Measurements from ENCODE around the gene NCAPD2. TPM values are rescaled to one million over a fixed set of nuclear protein-coding genes. Genes with fewer than 3 reads are reported as not detected.

The NCAPD2 gene
- total RNA-seq, 3 donors from 2014 or later = 21.6 to 66.7 (median 53.9) TPM

DNA sequence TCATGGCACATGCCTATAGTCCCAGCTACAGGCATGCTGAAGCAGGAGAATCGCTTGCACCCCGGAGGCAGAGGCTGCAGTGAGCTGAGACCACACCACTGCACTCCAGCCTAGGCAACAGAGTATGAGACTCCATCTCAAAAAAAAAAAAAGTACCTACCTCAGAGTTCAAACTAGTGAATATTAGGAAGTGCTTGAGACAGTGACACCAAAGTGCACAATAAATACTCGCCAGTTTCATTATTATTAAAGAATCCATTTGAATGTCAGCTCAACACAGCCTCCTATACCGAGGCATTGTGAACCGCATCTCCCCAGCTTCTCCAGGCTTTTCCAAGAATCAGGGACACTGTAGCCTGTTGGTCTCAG is 45.4 kb downstream of the NCAPD2 start:
- H3K27ac ChIP-seq = no peak overlapping the region
- peaks cover 6 to 18% of the 10 kb centered on the region in 2 donors for H3K4me1 ChIP-seq
- TF ChIP-seq, protein P1, sequence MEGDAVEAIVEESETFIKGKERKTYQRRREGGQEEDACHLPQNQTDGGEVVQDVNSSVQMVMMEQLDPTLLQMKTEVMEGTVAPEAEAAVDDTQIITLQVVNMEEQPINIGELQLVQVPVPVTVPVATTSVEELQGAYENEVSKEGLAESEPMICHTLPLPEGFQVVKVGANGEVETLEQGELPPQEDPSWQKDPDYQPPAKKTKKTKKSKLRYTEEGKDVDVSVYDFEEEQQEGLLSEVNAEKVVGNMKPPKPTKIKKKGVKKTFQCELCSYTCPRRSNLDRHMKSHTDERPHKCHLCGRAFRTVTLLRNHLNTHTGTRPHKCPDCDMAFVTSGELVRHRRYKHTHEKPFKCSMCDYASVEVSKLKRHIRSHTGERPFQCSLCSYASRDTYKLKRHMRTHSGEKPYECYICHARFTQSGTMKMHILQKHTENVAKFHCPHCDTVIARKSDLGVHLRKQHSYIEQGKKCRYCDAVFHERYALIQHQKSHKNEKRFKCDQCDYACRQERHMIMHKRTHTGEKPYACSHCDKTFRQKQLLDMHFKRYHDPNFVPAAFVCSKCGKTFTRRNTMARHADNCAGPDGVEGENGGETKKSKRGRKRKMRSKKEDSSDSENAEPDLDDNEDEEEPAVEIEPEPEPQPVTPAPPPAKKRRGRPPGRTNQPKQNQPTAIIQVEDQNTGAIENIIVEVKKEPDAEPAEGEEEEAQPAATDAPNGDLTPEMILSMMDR (IDR thresholded peaks at IDR 0.05) = no peak
- TF ChIP-seq POLR2A (IDR thresholded peaks at IDR 0.05) = no peak
- no peak for TF ChIP-seq POLR2AphosphoS5 (IDR thresholded peaks at IDR 0.05)
- DNase-seq (ENCODE audit: low spot score in 2 of 2) = no peak
- H3K4me3 ChIP-seq = no peak overlapping the region
- no peaks in the 10 kb centered on the region for H3K27me3 ChIP-seq
- intact Hi-C loops (cut with DNase I; ENCODE audit: low total_unique reads) = loop anchor here (10.0 kb wide), 1 partner anchor 114 kb away; no protein-coding TSS in a partner anchor
- no peaks in the 10 kb centered on the region for H3K9me3 ChIP-seq
- no peaks in the 10 kb centered on the region for H3K36me3 ChIP-seq

DNA sequence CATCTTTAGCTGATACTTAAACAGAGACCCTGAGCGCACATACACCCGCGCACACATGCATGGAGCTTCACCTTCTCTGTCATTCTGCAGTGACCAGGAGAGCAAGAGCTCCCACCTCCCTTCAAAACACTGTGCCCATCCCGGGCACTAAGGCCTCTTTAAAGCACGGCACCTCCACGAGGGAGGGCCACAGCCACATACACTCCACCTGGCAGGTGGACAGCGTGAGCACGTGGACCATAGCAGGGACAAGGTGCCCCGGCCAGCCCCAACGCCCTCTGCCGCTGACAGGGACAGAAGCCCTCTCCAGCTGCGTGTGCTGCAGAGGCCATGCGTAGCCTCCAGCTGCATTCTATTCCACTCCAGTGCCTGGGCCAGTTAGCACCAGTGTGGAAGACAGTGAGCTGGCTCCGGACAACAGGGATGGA is 45.8 kb downstream of the NCAPD2 start:
- Histone ChIP-seq H3K27me3 (no peaks in the 10 kb centered on the region), H3K27ac (peak overlapping the region; percentile 71 to 81), H3K4me3 (no peak overlapping the region), H3K9me3 (no peaks in the 10 kb centered on the region), H3K4me1 (peaks cover 6 to 18% of the 10 kb centered on the region in 2 donors), H3K36me3 (no peaks in the 10 kb centered on the region)
- TF ChIP-seq POLR2A (IDR thresholded peaks at IDR 0.05) = no peak
- TF ChIP-seq, protein P1 (IDR thresholded peaks at IDR 0.05) = no peak
- no peak for TF ChIP-seq POLR2AphosphoS5 (IDR thresholded peaks at IDR 0.05)
- intact Hi-C loops (cut with DNase I; ENCODE audit: low total_unique reads) = loop anchor here (10.0 kb wide), 1 partner anchor 115 kb away; no protein-coding TSS in a partner anchor
- DNase-seq (ENCODE audit: low spot score in 2 of 2) = no peak

DNA sequence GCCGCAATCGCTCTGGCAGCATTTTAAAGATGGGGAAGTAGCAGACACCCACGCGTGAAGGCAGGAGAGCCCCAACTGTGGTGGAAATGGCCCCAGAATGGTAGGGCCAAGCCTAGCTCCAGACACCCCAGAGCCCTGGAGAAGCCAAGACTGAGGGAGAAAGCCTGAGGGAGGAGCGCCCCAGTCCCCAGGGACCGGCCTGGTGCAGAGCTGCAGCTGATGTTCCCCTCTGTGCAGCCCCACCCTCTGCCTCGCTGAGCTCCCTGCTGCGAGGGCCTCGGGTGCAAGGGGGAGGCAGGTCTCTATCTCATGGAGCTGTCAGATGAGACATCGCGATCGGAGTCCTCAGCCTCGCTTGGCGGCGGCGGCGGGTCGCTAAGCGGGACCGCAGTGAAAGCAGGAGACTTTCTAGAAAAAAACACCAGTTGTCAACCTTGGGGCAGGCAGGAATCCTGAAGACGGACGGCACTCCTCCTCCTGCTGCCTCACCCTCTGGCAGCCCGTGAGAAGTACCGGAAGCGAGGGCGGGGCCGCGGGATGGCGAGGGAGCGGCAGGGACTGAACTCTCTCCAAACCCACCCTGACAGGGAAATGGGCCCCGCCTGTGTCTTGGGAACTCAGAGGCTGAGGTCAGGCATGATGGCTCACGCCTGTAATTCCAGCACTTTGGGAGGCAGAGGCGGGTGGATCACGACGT is 46.4 kb downstream of the NCAPD2 start:
- Histone ChIP-seq H3K27me3 (no peaks in the 10 kb centered on the region), H3K4me3 (peak overlapping the region in 2 of 3 donors; percentile 24 to 50), H3K36me3 (no peaks in the 10 kb centered on the region), H3K9me3 (no peaks in the 10 kb centered on the region), H3K4me1 (peaks cover 6 to 18% of the 10 kb centered on the region in 2 donors), H3K27ac (peak overlapping the region; percentile 71 to 81)
- no peak for TF ChIP-seq POLR2A (IDR thresholded peaks at IDR 0.05)
- peak in 2 of 3 donors; percentile 28 to 64 for TF ChIP-seq POLR2AphosphoS5 (IDR thresholded peaks at IDR 0.05)
- DNase-seq (ENCODE audit: low spot score in 2 of 2) = peak; percentile 79 to 88
- intact Hi-C loops (cut with DNase I; ENCODE audit: low total_unique reads) = no loop called here

DNA sequence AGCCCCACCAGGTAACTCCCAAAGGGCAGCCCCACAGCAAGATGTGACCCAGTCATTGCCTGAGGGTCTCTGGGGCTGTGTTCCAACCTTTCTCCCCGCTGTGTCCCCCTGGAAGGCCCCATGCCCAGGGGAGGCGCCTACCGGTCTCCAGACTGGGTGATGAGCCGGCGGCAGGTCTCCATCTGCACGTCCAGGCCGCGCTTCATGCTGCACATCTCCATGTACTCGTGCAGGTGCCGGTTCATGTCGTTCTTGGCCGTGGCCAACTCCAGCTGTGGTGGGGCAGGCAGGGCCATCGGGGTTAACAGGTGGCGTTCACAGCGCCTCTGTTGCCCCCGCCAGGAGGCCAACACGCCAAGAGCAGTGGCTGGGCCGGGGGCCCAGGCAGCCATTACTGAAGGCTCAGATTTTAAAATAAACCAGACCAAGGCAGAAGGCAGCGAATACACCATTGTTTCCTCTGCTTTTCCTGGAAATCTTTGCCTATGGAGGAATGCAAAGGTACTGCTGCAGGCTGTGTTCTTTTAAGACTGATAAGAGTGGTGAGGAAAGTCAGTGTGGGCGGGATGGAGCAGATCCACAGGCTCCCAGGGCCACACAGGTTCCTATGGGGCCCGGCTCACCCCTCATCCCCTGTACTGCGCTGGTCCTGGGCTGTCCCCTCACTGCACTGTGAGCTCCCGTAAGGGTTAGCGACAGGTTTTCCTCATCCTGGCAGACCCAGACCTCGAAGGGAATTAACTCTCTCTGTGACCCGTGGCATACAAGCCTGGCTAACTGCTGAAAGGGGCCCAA is 47.7 kb downstream of the NCAPD2 start:
- H3K27me3 ChIP-seq = no peaks in the 10 kb centered on the region
- intact Hi-C loops (cut with DNase I; ENCODE audit: low total_unique reads) = no loop called here
- TF ChIP-seq POLR2AphosphoS5 (IDR thresholded peaks at IDR 0.05) (no peak), POLR2A (IDR thresholded peaks at IDR 0.05) (no peak)
- TF ChIP-seq, protein P1 (IDR thresholded peaks at IDR 0.05) = no peak
- no peaks in the 10 kb centered on the region for H3K9me3 ChIP-seq
- peaks cover 0 to 9% of the 10 kb centered on the region in 2 donors for H3K4me1 ChIP-seq
- no peaks in the 10 kb centered on the region for H3K36me3 ChIP-seq
- no peak for DNase-seq (ENCODE audit: low spot score in 2 of 2)
- peak overlapping the region; percentile 71 to 81 for H3K27ac ChIP-seq
- no peak overlapping the region for H3K4me3 ChIP-seq

DNA sequence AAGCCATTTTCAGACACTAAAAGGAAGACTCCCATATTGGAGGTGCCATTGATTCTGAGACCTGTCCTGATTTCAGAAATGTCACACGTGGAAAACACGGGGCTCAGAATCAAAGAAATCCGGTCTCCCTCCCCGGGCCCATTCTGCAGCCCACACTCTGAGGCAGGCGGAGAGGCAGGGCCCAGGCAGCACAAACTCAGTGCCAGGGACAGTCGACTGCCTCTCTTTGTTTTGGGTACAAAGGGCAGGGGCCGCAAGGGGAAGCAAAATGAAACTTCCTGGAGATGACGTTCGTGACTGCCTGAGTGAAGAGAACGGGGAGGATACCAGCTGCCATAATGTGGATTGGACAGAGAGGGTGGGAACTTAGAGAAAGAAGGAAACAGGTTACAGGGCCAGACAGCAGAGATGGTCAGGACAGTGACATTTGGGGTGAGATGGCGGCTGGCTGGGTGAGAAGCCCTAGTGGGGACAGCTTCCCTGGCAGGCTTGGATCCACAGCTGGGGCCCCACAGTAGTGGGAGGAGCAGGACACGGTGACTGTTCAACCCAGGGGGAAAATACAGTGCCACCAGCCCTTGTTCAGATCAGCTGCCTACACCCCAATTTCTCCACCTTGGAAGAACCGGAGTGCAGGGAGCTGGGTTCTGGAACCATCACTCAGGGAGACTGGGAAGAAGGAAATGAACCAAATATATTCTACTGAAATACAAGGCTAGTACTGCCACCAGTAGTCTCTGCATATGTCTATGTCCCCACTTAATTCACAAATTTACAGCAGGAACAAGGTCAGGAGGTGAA is 48.5 kb downstream of the NCAPD2 start:
- Histone ChIP-seq H3K4me1 (peaks cover 0 to 9% of the 10 kb centered on the region in 2 donors), H3K27ac (peak overlapping the region in 1 of 2 donors; percentile 81), H3K9me3 (no peaks in the 10 kb centered on the region), H3K27me3 (no peaks in the 10 kb centered on the region), H3K36me3 (no peaks in the 10 kb centered on the region), H3K4me3 (no peak overlapping the region)
- TF ChIP-seq POLR2AphosphoS5 (IDR thresholded peaks at IDR 0.05) (no peak), POLR2A (IDR thresholded peaks at IDR 0.05) (no peak)
- TF ChIP-seq, protein P1 (IDR thresholded peaks at IDR 0.05) = no peak
- no peak for DNase-seq (ENCODE audit: low spot score in 2 of 2)
- intact Hi-C loops (cut with DNase I; ENCODE audit: low total_unique reads) = no loop called here
